ENCODE measurements around the gene DDX42. TPM values are rescaled to one million over a fixed set of nuclear protein-coding genes. Genes with fewer than 3 reads are reported as not detected.

DDX42 gene
- total and polyA plus RNA-seq, 2 of the 13 experiments (the other 11 are each of a cell fraction or from before 2014, with no cell fraction given), result 87.2 to 92.9 TPM

DNA sequence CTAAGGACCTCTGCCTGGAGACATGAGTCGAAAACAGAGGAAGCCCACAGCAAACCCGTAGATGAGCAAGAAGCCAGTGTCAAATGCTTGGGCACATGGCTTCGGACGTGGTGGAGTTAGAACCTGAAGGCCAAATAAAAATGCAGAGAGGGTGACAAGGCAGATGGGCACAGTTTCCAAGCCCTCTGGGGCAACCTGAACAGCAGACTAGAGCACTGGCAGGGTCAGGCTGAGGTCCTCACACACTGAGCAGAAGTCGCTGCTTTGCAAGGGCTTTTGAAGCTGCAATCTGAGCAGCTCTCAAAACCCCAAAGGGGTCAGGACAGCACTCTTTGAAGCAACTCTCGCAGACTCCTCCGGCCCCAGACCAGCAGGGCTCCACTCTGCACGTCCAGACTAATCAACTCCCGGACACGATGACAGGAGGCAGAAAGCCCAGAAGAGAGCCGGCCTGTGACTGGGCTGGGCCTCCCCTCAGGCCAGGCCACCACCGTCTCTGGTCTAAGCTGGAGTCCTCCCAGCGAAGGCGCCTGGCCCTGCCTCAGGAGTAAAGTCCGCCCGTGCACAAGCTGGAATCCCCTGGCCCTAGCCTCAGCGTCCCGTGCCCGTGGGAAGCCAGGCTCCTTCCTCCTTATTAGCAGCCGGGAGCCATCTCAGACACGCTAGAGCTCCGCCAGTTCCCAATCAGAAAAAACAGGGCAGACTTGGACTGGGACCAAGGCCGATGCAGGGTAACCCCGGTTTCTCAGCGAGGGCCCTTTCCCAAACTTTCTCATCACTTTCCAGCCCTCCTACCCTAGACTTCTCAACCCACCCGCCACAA, 67.6 kb downstream of the DDX42 start (continued):
- TF ChIP-seq RXRA (CRISPR knock-in tag; IDR thresholded peaks at IDR 0.05), result peak; percentile 36; the same call in 1 of the 2 replicates
- TF ChIP-seq JUNB (CRISPR knock-in tag; IDR thresholded peaks at IDR 0.05; ENCODE audit: borderline replicate concordance), result no peak
- TF ChIP-seq, protein P1, sequence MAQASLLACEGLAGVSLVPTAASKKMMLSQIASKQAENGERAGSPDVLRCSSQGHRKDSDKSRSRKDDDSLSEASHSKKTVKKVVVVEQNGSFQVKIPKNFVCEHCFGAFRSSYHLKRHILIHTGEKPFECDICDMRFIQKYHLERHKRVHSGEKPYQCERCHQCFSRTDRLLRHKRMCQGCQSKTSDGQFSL (CRISPR knock-in tag; IDR thresholded peaks at IDR 0.05), result 0 out of 2 replicates have a peak, but pooled peaks have one; percentile 47
- peak; percentile 83; the same call in 1 of the 2 replicates for TF ChIP-seq ZNF598 (CRISPR knock-in tag; IDR thresholded peaks at IDR 0.05; ENCODE audit: borderline replicate concordance)
- TF ChIP-seq ZNF292 (CRISPR knock-in tag; IDR thresholded peaks at IDR 0.05; ENCODE audit: borderline replicate concordance, low read depth), result peak; percentile 83
- 0 out of 2 replicates have a peak, but pooled peaks have one; percentile 50 for TF ChIP-seq ZNF180 (CRISPR knock-in tag; IDR thresholded peaks at IDR 0.05; ENCODE audit: borderline replicate concordance, low read depth)
- TF ChIP-seq PPARG (CRISPR knock-in tag; conservative IDR thresholded peaks at IDR 0.05), result no peak
- 0 out of 2 replicates have a peak, but pooled peaks have one; percentile 13 for TF ChIP-seq ZNF230 (CRISPR knock-in tag; IDR thresholded peaks at IDR 0.05)
- TF ChIP-seq E2F2 (CRISPR knock-in tag; IDR thresholded peaks at IDR 0.05; ENCODE audit: borderline replicate concordance), result peak; percentile 79; the same call in 1 of the 2 replicates
- no peak for TF ChIP-seq RELA (CRISPR knock-in tag; IDR thresholded peaks at IDR 0.05)
- peak; percentile 63; the same call in 1 of the 2 replicates for TF ChIP-seq SP4 (CRISPR knock-in tag; IDR thresholded peaks at IDR 0.05)
- TF ChIP-seq ZFP36L2 (CRISPR knock-in tag; IDR thresholded peaks at IDR 0.05), result no peak
- no peak for TF ChIP-seq NFYB (CRISPR knock-in tag; IDR thresholded peaks at IDR 0.05)
- peak; percentile 95 for TF ChIP-seq ZNF263 (CRISPR knock-in tag; IDR thresholded peaks at IDR 0.05)
- TF ChIP-seq ZNF350 (CRISPR knock-in tag; IDR thresholded peaks at IDR 0.05; ENCODE audit: borderline replicate concordance, low read depth), result peak; percentile 73; the same call in 1 of the 2 replicates
- 0 out of 2 replicates have a peak, but pooled peaks have one; percentile 13 for TF ChIP-seq ONECUT2 (CRISPR knock-in tag; IDR thresholded peaks at IDR 0.05)
- TF ChIP-seq ZNF788 (CRISPR knock-in tag; IDR thresholded peaks at IDR 0.05; ENCODE audit: borderline replicate concordance), result peak; percentile 66; the same call in 1 of the 2 replicates
- TF ChIP-seq GMEB1 (CRISPR knock-in tag; IDR thresholded peaks at IDR 0.05; ENCODE audit: borderline replicate concordance), result peak; percentile 47; the same call in 1 of the 2 replicates
- TF ChIP-seq LCORL (IDR thresholded peaks at IDR 0.05), result no peak
- TF ChIP-seq LCORL (CRISPR knock-in tag; IDR thresholded peaks at IDR 0.05), result peak; percentile 75
- 0 out of 2 replicates have a peak, but pooled peaks have one; percentile 30 for TF ChIP-seq SATB2 (CRISPR knock-in tag; IDR thresholded peaks at IDR 0.05)
- no peak for TF ChIP-seq ZNF232 (CRISPR knock-in tag; IDR thresholded peaks at IDR 0.05; ENCODE audit: borderline replicate concordance)
- no peak for TF ChIP-seq FOXO1 (CRISPR knock-in tag; IDR thresholded peaks at IDR 0.05)
- peak; percentile 86; the same call in 1 of the 2 replicates for TF ChIP-seq ZFP62 (CRISPR knock-in tag; IDR thresholded peaks at IDR 0.05)
- TF ChIP-seq ZNF260 (CRISPR knock-in tag; IDR thresholded peaks at IDR 0.05; ENCODE audit: borderline replicate concordance, low read depth), result 0 out of 2 replicates have a peak, but pooled peaks have one; percentile 65
- peak; percentile 46 for TF ChIP-seq TEAD3 (CRISPR knock-in tag; optimal IDR thresholded peaks at IDR 0.05; ENCODE audit: borderline replicate concordance)
